Progenitor cell of endocrine pancreas (in vitro differentiated cells): ENCODE measurements around the gene IRX4. TPM values are rescaled to one million over a fixed set of nuclear protein-coding genes. Genes with fewer than 3 reads are reported as not detected.

ENCODE experiments used
- DNase-seq: peaks from one replicate; pipeline ENCODE4 v3.0.0; 2021; ENCODE audit warnings: low spot score; ENCODE audit not compliant: unreplicated experiment
- H3K27ac Mint-ChIP-seq: 2 replicates; pipeline ENCODE4 v1.8.0; 2021; ENCODE audit warnings: mild to moderate bottlenecking, moderate library complexity, mixed read lengths
- H3K27me3 Mint-ChIP-seq: 2 replicates; pipeline ENCODE4 v1.8.0; 2021; ENCODE audit warnings: mixed read lengths
- H3K36me3 Mint-ChIP-seq: 2 replicates; pipeline ENCODE4 v1.8.0; 2022; ENCODE audit warnings: mixed read lengths; ENCODE audit not compliant: insufficient read depth
- H3K4me1 Mint-ChIP-seq: 2 replicates; pipeline ENCODE4 v1.8.0; 2021; ENCODE audit warnings: low read depth, mixed read lengths
- H3K4me3 Mint-ChIP-seq: 2 replicates; pipeline ENCODE4 v1.8.0; 2021; ENCODE audit warnings: low read depth, mild to moderate bottlenecking, moderate library complexity, mixed read lengths
- H3K9me3 Mint-ChIP-seq: 2 replicates; pipeline ENCODE4 v1.8.0; 2021; ENCODE audit warnings: low read depth, mixed read lengths
- CTCF ChIP-seq: fragments of 200-600 bp; sonication (generic); IDR thresholded peaks from one replicate; pipeline ENCODE4 v1.5.0; 2021; ENCODE audit warnings: antibody characterized with exemption, mild to moderate bottlenecking; ENCODE audit not compliant: unreplicated experiment
- total RNA-seq: library from RNA; stranded (reverse); gene quantifications from 2 replicates; pipeline ENCODE4 v1.2.1, GENCODE V29; 2021

IRX4 gene
- total RNA-seq, 1 donor from 2014 or later: 0.17 TPM

DNA sequence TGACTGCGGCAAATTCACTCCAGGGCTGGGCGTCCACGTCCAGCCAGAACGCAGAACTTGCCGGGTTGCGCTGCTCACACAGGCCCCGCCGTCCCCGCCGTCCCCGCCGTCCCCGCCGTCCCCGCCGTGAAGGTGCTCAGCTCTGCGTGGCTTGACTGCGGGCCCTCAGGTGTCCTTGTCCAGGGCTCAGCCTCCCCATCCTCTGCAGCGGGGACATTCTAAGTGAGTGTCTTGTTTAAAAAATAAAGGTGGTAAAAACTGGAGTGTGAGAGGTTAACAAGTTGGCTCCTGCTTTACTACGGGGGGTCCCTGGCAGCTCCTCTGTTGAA lies 14.9 kb downstream of the IRX4 start:
- H3K27me3 Mint-ChIP-seq: peaks cover 57% of the 10 kb centered on the region
- H3K4me3 Mint-ChIP-seq: no peak overlapping the region
- no peak for TF ChIP-seq CTCF
- H3K36me3 Mint-ChIP-seq: no peaks in the 10 kb centered on the region
- H3K27ac Mint-ChIP-seq: no peak overlapping the region
- H3K4me1 Mint-ChIP-seq: no peaks in the 10 kb centered on the region
- no peak for DNase-seq
- H3K9me3 Mint-ChIP-seq: no peaks in the 10 kb centered on the region

DNA sequence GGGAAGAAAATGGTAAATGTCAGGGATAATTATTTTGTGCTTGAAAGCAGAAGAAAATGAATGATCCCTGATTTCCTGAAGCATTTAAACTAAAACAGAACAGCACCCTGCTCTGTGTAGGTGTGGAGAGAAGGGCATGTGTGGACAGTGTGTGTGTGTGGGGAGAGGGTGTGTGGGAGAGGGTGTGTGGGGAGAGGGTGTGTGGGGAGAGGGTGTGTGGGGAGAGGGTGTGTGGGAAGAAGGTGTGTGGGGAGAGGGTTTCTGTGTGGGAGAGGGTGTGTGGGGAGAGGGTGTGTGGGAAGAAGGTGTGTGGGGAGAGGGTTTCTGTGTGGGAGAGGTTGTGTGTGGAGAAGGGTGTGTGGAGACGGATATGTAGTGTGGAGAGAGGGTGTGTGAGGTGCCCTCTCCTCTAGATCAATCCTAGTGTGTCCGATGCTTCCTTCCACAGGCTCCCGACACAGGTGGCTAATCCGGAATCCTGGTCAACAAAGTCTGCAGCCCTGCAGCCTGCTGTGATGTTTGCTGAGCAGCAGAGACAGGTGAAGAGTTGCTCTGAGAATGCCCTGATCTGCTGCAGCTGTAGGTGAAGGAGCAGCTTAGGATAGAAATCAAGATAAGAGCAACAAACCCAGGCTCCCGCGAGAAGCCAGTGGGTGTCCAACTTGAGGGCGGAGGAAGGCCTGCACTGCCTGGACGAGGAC lies 15.5 kb downstream of the IRX4 start:
- Mint-ChIP-seq H3K4me3 (no peak overlapping the region), H3K9me3 (no peaks in the 10 kb centered on the region), H3K27ac (no peak overlapping the region), H3K4me1 (no peaks in the 10 kb centered on the region), H3K27me3 (peaks cover 57% of the 10 kb centered on the region), H3K36me3 (no peaks in the 10 kb centered on the region)
- no peak for TF ChIP-seq CTCF
- no peak for DNase-seq

GRCh38 chr5:1865948-1866347 lies 16.8 kb downstream of the IRX4 start:
- Mint-ChIP-seq H3K4me1 (no peaks in the 10 kb centered on the region), H3K36me3 (no peaks in the 10 kb centered on the region), H3K27me3 (peaks cover 63% of the 10 kb centered on the region), H3K9me3 (no peaks in the 10 kb centered on the region), H3K27ac (no peak overlapping the region), H3K4me3 (no peak overlapping the region)
- no peak for DNase-seq
- no peak for TF ChIP-seq CTCF

- TF ChIP-seq CTCF: no peak
- Mint-ChIP-seq H3K27ac (no peak overlapping the region), H3K36me3 (no peaks in the 10 kb centered on the region), H3K9me3 (no peaks in the 10 kb centered on the region), H3K27me3 (peaks cover 63% of the 10 kb centered on the region), H3K4me3 (no peak overlapping the region), H3K4me1 (no peaks in the 10 kb centered on the region)
- no peak for DNase-seq
Observed at GRCh38 chr5:1865486-1865885, 17.2 kb downstream of the IRX4 start.

DNA sequence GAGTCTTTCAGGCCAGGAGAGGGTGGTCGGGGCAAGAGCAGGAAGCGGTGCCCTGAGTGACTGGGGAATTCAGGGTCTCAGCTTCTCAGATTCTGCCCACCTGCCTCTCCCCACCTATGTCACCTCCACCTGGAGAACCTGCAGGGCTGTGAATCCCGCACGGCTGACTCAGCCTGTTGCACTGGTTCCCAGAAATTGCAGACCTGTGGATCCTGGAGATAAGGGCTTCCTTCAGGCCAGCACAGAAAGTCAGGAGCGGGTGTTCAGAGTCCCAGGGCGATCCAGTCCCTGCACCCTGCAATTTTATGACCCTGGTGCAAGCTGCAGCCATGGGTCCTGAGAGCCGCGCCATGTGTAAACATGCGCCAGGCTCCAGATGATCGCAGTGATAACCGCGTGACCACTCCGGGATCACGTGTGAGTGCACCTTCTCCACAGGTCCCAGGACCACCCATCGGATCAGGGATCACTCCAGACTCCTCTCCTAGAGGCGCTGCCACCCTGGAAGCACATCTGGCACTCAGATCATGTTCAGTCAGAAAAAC lies 17.8 kb downstream of the IRX4 start:
- Mint-ChIP-seq H3K27me3 (peaks cover 63% of the 10 kb centered on the region), H3K36me3 (no peaks in the 10 kb centered on the region), H3K4me3 (no peak overlapping the region), H3K4me1 (no peaks in the 10 kb centered on the region), H3K9me3 (no peaks in the 10 kb centered on the region), H3K27ac (no peak overlapping the region)
- TF ChIP-seq CTCF: no peak
- no peak for DNase-seq
